Measurements from ENCODE around the gene LRBA.

Gene LRBA

DNA sequence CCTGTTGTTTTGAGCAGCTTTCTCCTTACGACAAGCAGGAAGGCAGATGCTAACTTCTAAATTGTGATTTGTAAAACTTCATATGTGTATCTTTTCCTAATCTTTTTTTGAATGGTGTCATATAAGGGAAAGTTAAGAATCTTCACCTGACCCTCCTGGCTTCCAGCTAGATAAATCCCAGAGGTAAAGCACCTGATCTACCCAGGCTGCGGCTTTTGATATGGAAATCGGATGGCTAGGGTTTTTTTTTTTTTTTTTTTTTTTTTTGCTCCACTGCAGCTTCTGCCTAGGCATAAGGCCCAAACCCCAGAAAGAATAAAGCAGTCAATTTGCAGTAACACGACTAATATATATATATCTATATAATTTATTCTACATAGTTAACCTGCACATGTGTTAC lies 423.2 kb downstream of the LRBA start:
- no peak for ATAC-seq
- H3K27ac Mint-ChIP-seq: peak overlapping the region in 1 of 2 donors; percentile 76
- no peaks in the 10 kb centered on the region for H3K27me3 Mint-ChIP-seq
- H3K4me3 Mint-ChIP-seq: no peak overlapping the region
- no peak for DNase-seq
- H3K9me3 Mint-ChIP-seq: no peaks in the 10 kb centered on the region
- H3K4me1 Mint-ChIP-seq: no peaks in the 10 kb centered on the region

DNA sequence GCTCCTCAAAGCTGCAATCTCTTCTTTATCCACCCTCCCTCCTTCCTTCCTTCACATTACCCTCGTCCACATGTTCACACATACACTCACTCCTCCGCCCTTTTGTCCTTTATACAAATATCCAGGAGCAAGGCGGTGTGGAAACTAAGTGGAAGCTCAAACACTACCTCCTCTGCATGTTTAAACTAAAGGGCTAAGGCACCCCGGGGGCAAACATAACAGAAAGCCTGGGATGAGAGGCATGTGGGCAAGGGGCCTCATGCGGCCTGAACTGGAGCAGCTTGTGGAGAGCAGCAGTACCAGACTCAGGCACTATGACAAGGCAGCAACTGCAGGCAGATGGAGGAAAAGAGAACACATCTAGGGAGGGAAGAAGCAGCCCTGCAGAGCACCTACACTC lies 423.7 kb downstream of the LRBA start:
- no peak for DNase-seq
- Mint-ChIP-seq H3K27me3 (no peaks in the 10 kb centered on the region), H3K4me1 (no peaks in the 10 kb centered on the region), H3K4me3 (no peak overlapping the region), H3K27ac (peak overlapping the region in 1 of 2 donors; percentile 47), H3K9me3 (no peaks in the 10 kb centered on the region)
- no peak for ATAC-seq

DNA sequence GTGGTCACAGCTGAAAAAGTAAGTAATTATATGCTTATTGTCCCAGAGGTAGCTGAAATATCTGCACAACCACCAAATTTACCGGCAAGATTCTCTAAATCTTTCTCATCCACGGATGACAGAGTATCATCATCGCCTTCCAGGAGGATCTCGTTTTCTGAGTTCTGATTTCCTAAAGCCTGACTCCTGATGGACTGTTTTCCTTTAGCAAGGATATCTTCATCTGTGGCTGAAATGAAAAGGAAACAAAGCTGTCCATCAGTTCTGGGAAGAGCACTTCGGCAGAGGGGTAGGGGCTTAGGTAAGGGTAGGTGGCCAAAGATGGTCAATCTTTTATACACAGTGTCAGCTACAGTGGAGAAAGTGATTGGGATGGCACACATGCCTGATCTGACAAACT lies 424.5 kb downstream of the LRBA start:
- Mint-ChIP-seq H3K27me3 (no peaks in the 10 kb centered on the region), H3K4me1 (no peaks in the 10 kb centered on the region), H3K27ac (no peak overlapping the region), H3K9me3 (no peaks in the 10 kb centered on the region), H3K4me3 (no peak overlapping the region)
- ATAC-seq (no peak), DNase-seq (no peak)

DNA sequence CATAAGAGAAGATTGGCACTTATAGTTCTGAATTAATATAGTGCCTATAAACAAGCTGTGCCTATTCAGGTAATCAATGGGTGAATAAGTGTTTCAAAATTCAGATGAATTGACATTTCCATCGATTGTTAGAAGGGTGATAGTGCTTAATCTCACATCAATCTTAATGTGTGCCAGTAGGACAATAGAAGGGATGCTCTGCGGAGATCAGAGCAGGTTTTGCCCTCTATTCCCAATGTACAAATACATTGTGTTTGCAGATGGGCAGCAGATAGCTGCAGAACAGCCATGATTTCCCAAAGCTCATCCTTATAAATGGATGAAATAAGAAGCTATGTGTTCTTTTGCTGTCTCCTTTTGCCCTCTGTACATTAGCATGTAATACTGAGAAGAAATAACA lies 425.9 kb downstream of the LRBA start:
- H3K27me3 Mint-ChIP-seq: no peaks in the 10 kb centered on the region
- ATAC-seq: no peak
- H3K4me1 Mint-ChIP-seq: no peaks in the 10 kb centered on the region
- no peak for DNase-seq
- no peak overlapping the region for H3K4me3 Mint-ChIP-seq
- H3K9me3 Mint-ChIP-seq: no peaks in the 10 kb centered on the region
- no peak overlapping the region for H3K27ac Mint-ChIP-seq

DNA sequence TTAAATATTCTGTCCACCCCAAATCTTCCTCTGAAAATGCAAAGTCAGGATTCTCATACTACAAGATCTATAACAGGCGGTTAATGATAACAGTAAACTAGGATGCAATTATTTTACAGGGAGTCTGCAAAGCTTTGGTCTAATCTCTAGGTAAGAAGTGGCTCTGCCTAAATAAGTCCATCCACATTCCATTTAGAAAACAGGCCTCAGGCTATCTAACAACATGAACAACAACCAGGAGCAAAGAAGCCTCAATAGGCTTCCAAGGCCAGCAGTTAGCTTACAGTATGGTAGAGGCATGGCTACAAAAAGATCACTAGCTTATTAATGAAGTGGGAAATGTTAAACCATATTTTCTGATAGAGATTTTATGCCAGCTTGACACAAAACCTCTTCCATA lies 426.8 kb downstream of the LRBA start:
- H3K9me3 Mint-ChIP-seq: no peaks in the 10 kb centered on the region
- no peaks in the 10 kb centered on the region for H3K4me1 Mint-ChIP-seq
- DNase-seq: no peak
- no peak overlapping the region for H3K4me3 Mint-ChIP-seq
- ATAC-seq: no peak
- H3K27ac Mint-ChIP-seq: no peak overlapping the region
- H3K27me3 Mint-ChIP-seq: no peaks in the 10 kb centered on the region

DNA sequence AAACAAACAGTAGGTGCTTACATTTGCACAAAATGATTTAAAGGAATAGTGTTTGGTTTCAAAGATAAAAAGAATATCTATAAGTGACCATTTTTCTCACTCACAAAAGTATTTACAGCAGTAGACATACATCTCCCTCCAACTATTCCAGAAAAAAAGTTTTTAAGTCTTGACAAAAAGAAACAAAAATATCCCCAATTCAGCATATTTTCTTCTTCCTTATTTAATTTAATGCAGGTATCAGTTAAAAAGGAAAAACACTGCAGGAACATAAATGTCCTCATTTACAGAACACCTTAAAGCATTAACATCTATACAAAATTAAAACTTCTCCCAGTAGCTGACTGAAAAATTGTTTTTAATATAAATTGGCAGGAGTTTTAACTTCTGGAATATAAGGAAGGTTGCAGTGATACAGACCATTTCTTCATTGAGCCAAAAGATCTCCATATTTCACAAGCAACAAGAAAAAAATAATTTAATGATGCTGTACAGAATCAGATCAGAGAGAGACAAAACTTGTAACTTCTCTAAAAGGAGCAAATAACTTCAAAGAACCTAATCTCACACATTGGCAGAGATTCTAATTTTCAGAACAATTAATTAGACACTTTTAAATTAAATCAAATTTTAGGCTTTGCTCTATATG lies 428.8 kb downstream of the LRBA start:
- Mint-ChIP-seq H3K9me3 (no peaks in the 10 kb centered on the region), H3K27ac (peak overlapping the region in 1 of 2 donors; percentile 17)

GRCh38 chr4:150585611-150586010 lies 429.5 kb downstream of the LRBA start:
- Mint-ChIP-seq H3K9me3 (no peaks in the 10 kb centered on the region), H3K27ac (no peak overlapping the region)

More for the DNA sequence above, 428.8 kb downstream of the LRBA start:
- H3K4me1 Mint-ChIP-seq: no peaks in the 10 kb centered on the region
- ATAC-seq: no peak
- H3K4me3 Mint-ChIP-seq: no peak overlapping the region
- DNase-seq: no peak
- no peaks in the 10 kb centered on the region for H3K27me3 Mint-ChIP-seq

DNA sequence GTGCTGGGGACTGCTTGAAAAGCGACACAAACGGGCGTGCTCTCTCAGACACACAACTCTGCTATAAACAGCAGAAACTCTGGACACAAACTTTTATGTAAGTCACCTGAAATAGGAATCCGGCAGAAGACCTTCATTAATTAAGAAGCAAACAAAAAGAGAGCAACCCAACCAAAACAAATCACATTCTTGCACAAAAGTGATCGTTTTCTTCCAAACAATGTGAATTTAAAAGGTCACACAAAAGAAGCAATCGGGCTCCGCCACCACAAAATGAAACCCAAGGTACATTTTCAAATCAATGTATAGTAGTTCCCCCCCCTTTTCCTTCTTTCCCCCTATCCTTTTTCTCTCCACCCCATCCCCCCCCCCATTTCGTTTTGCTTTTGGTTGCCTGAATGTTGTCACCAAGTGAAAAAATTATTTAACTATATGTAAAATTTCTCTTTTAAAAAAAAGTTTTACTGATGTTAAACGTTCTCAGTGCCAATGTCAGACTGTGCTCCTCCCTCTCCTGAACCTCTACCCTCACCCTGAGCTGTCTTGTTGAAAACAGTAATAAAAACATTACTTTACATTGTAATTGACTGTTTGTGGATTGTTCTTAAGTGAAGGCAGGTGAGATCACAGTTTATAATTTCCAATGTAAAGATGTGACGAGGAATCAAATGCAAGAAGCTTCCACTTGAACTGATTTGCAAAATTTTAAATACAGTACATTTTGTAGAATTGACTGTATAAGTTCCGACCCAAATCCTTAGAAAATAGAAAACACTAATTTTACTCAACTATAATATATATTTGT lies 430.8 kb downstream of the LRBA start:
- DNase-seq (no peak), ATAC-seq (no peak)
- no peak overlapping the region for H3K4me3 Mint-ChIP-seq
- no peak overlapping the region for H3K27ac Mint-ChIP-seq
- H3K27me3 Mint-ChIP-seq: no peaks in the 10 kb centered on the region
- H3K9me3 Mint-ChIP-seq: no peaks in the 10 kb centered on the region
- no peaks in the 10 kb centered on the region for H3K4me1 Mint-ChIP-seq

More at GRCh38 chr4:150585611-150586010, 429.5 kb downstream of the LRBA start:
- Mint-ChIP-seq H3K4me1 (no peaks in the 10 kb centered on the region), H3K27me3 (no peaks in the 10 kb centered on the region), H3K4me3 (no peak overlapping the region)
- DNase-seq (no peak), ATAC-seq (no peak)

GRCh38 chr4:150583287-150584110 lies 431.6 kb downstream of the LRBA start:
- ATAC-seq (no peak), DNase-seq (no peak)
- no peaks in the 10 kb centered on the region for H3K4me1 Mint-ChIP-seq
- H3K4me3 Mint-ChIP-seq: no peak overlapping the region
- peak overlapping the region in 1 of 2 donors; percentile 42 for H3K27ac Mint-ChIP-seq
- no peaks in the 10 kb centered on the region for H3K27me3 Mint-ChIP-seq
- H3K9me3 Mint-ChIP-seq: no peaks in the 10 kb centered on the region

GRCh38 chr4:150582873-150583286 lies 432.2 kb downstream of the LRBA start:
- Mint-ChIP-seq H3K9me3 (no peaks in the 10 kb centered on the region), H3K27me3 (no peaks in the 10 kb centered on the region), H3K27ac (peak overlapping the region in 1 of 2 donors; percentile 42), H3K4me3 (no peak overlapping the region), H3K4me1 (no peaks in the 10 kb centered on the region)
- no peak for DNase-seq
- ATAC-seq: no peak

GRCh38 chr4:150582146-150582872 lies 432.8 kb downstream of the LRBA start, which contains the start of gene MAB21L2:
Gene MAB21L2, plus strand, starts transcription at chr4:150582151. Its CDS starts 879 bp downstream, at chr4:150583030.
- Mint-ChIP-seq H3K9me3 (no peaks in the 10 kb centered on the region), H3K4me3 (no peak within 1 kb of the TSS), H3K27ac (no peak within 1 kb of the TSS), H3K4me1 (no peaks in the 10 kb centered on the region), H3K27me3 (no peaks in the 10 kb centered on the region)
- DNase-seq (no peak), ATAC-seq (no peak)

DNA sequence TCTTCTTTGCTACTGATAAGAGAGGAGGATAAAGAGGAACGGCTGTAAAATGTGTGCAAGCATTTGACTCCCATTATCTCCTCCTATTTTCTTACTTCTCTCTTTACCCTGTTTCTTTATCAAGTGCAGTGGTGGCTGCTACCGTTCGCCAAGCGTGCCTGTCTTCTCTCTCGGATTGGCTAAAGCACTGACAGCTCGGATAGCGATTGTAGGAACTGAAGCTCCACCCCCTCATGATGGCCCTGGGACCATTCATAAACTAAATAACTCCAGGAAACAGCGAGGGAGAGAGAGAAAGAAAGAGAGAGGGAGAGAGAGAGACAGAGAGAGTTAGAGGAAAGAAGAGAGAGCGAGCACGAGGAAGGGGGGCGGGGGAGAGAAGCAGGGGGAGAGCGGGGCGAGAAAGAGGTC lies 433.4 kb downstream of the LRBA start:
- DNase-seq: no peak
- no peak overlapping the region for H3K4me3 Mint-ChIP-seq
- ATAC-seq: no peak
- no peak overlapping the region for H3K27ac Mint-ChIP-seq
- H3K9me3 Mint-ChIP-seq: no peaks in the 10 kb centered on the region
- H3K4me1 Mint-ChIP-seq: no peaks in the 10 kb centered on the region
- H3K27me3 Mint-ChIP-seq: no peaks in the 10 kb centered on the region

- Mint-ChIP-seq H3K9me3 (no peaks in the 10 kb centered on the region), H3K27me3 (no peaks in the 10 kb centered on the region), H3K4me3 (no peak overlapping the region), H3K4me1 (no peaks in the 10 kb centered on the region), H3K27ac (no peak overlapping the region)
- ATAC-seq: no peak
- no peak for DNase-seq
These were observed 434.0 kb downstream of the LRBA start for GRCh38 chr4:150581056-150581605.

DNA sequence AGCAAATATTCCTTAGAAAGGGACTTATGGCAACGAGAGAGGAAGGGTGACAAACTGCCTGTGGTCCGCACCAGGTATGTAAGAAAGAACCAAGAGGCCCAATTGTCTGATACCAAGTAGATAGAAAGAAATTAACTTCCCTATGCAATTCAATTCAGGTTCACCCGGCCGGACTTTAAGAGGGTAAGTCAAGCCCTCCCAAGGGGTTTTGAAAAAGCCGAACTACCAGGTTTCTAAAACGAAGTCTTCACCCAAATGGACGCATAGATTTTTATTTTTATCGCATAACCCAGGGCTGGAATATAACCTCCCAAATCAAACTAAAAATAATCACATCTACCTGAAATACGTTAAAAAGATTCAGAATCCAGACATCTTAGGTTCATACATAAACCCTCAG lies 434.8 kb downstream of the LRBA start:
- no peaks in the 10 kb centered on the region for H3K27me3 Mint-ChIP-seq
- no peaks in the 10 kb centered on the region for H3K9me3 Mint-ChIP-seq
- ATAC-seq: no peak
- no peak overlapping the region for H3K4me3 Mint-ChIP-seq
- no peak for DNase-seq
- no peaks in the 10 kb centered on the region for H3K4me1 Mint-ChIP-seq
- H3K27ac Mint-ChIP-seq: no peak overlapping the region

Measured in stimulated activated naive CD8-positive, alpha-beta T cell treated with anti-CD3 and anti-CD28 coated beads, Interleukin-15, amount 100 ng/mL, for 72 hours (primary cell).